NCI-H82 treated with DMSO at 0.1 percent for 48 hours (cell line): ENCODE measurements around the gene WIPF2.
"Not testable (repeated sequence)": the region's sequence is repeated elsewhere in the genome, so short reads cannot be mapped to it uniquely, and the experiment has no call there.

ENCODE experiments used
- DNase-seq: peaks from one replicate; lab custom pipeline; 2025; ENCODE audit not compliant: unreplicated experiment; lab: John Stamatoyannopoulos, UW

Gene WIPF2

DNA sequence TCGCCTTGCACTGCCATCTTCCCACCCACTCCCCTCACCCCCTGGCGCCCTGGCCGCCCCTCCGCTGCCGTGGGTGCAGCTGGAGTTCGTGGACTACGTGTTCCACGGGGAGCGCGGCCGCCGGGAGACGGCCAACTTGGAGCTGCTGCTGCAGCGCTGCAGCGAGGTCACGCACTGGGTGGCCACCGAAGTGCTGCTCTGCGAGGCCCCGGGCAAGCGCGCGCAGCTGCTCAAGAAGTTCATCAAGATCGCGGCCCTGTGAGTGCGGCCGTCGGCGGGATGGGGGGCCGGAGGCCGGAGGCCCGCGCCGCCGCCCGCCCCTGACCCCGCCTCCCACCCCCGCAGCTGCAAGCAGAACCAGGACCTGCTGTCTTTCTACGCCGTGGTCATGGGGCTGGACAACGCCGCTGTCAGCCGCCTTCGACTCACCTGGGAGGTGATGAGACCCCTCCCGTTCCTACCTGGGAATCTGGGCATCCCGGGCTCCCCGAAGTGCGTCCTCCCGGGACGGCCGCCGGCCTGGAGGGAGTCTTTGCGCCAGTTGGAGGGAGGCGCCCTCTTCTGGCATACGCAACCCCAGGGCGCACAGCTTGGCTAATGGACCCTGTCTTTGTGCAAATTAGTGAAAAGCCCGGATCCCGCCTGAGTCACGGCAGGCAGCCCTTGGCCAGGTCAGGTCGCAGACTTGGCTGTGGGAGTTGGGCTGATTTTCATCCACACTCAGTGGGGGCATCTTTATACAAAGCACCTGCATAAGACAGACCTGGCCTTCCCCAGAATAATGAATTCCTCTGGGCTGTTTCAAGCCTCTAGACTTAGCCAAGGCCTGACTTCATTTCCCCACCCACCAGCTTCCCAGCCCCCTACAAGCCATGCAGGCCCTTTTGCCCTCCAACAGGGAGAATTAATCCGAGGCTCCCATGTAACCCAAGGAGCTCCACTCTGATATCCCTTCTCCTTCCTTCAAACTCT, 27.6 kb upstream of the WIPF2 start:
- no peak for DNase-seq

DNA sequence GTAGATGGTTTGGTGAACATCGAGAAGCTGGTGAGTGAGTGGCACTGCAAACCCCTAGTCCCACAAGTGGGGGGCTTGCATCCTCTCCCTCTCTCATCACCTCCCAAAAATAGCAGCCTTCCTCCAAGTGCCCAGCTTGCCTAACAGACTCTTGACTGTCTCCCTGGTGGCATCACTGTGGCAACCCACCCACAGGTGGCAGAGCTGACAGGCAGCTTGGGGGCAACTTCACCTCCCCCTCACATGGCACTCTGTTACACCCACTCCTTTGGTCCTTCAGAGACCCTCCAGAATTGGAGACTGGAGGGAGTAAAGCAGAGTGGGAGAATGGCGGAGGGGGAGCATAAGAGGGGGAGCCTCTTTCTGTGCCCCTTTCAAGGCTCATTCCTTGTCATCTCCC, 26.1 kb upstream of the WIPF2 start:
- DNase-seq, result no peak

DNA sequence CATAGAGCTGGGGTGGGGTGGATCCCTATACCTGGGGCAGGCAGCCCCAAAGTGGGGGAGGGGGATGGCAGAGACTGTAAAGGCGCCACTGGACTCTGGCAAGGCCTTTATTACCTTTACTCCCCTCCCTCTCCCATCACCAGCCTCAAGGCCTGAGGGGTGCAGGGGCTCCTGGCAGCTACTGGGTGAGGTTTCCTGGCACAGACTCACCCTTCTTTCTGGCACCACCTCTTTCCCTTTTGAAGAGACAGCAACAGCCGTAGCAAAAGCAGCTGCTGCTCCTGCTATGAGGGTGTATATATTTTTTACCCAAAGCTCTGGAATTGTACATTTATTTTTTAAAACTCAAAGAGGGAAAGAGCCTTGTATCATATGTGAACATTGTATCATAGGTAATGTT, 24.3 kb upstream of the WIPF2 start:
- no peak for DNase-seq

DNA sequence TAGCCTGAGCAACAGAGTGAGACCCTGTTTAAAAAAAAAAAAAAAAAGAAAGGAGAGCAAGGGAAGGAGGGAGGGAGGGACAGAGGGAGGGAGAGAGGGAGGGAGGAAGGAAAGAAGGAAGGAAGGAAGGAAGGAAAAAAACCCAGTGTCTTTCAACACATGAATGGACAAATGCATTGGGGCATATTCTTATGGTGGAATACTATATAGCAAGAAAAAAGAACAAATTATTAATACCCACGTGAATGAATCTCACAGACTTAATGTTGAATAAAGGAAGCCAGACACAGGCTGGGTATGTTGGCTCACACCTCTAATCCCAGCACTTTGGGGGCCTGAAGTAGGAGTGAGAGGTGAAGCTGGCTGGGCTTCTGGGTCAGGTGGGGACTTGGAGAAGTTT, 21.6 kb upstream of the WIPF2 start:
- no peak for DNase-seq

DNA sequence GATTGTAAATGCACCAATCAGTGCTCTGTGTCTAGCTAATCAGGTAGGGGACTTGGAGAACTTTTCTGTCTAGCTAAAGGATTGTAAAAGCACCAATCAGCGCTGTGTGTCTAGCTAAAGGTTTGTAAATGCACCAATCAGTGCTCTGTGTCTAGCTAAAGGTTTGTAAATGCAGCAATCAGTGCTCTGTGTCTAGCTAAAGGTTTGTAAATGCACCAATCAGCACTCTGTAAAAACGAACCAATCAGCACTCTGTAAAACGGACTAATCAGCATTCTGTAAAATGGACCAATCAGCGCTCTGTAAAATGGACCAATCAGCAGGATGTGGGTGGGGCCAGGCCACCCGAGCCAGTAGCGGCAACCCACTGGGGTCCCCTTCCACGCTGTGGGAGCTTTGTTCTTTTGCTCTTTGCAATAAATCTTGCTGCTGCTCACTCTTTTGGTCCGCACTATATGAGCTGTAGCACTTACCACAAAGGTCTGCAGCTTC, 21.1 kb upstream of the WIPF2 start:
- not testable (repeated sequence) for DNase-seq

DNA sequence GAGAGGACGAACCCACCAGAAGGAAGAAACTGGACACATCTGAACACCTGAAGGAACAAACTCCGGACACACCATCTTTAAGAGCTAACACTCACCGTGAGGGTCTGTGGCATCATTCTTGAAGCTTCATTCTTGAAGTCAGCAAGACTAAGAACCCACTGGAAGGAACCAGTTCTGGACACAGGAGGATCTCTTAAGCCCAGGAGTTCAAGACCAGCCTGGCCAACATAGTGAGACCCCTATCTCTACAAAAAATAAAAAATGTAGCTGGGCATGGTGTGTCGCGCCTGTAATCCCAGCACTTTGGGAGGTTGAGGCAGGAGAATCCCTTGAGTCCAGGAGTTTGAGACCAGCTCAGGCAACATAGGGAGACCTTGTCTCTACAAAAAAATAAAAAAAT, 20.5 kb upstream of the WIPF2 start:
- no peak for DNase-seq

DNA sequence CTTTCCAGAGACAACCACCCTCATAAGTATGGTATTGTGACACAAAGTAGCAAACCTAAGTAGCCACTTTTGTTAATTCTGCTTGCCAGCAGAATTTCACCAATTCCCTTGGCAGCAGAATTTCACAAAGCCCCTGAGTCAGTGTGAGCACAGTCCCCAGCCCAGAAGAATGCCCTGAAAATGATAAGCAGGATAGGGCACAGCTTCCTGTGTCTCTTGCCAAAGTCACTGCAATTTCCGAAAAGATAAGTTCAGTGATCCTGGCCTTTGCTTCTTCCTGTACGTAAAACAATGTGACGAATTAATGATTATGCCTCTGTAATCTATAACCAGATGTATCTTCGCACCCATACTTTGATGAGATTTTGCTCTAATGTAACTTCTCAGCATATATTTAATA, 16.0 kb upstream of the WIPF2 start:
- DNase-seq, result no peak

DNA sequence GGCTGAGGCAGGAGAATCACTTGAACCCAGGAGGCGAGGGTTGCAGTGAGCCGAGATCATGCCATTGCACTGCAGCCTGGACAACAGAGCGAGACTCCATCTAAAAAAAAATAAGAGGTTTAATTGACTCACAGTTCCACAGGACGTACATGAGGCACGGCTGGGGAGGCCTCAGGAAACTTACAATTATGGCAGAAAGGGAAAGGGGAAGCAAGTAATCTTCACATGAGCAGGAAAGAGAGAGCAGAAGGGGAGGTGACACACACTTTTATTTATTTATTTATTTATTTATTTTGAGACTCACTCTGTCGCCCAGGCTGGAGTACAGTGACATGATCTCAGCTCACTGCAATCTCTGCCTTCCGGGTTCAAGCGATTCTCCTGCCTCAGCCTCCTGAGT, 12.9 kb upstream of the WIPF2 start:
- not testable (repeated sequence) for DNase-seq

DNA sequence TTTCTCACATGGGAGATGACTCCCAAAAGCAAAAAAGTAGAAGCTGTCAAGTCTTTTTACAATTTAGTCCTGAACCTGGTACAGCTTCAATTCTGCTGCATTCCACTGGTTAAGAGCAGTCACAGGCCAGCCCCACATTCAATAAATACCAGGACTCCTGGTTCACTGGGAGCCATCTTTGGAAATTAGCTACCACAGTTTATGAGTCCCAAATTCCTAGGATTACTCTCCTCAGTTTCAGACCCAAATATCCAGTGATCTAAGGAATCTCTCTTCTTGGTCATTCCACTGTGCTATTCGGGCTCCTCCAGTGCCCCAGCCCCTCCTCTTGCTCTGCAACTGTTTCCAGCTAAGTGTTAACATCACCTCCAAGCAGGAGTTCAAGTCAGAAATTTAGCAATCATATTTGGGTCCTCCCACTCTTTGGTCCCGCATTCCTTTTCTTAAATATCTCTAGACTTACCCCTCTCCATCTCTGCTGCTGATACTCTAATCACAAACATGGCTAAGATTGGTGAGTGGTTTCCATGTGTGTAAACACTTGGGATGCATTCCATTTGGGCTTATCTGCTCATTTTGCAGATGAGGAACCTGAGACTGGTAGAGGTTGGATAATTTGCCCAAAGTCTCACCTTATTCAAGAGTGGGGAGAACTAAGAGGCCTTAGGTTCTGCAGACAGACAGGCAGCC, 9.6 kb upstream of the WIPF2 start:
- no peak for DNase-seq

DNA sequence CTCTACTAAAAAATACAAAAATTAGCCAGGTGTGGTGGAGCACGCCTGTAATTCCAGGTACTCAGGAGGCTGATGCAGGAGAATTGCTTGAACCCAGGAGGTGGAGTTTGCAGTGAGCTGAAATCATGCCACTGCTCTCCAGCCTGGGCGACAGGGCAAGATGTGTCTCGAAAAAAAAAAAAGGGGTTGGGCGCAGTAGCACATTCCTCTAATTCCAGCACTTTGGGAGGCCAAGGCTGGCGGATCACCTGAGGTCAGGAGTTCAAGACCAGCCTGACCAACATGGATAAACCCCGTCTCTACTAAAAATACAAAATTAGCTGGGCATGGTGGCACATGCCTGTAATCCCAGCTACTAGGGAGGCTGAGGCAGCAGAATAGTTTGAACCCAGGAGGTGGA, 5.2 kb upstream of the WIPF2 start:
- DNase-seq, result not testable (repeated sequence)

DNA sequence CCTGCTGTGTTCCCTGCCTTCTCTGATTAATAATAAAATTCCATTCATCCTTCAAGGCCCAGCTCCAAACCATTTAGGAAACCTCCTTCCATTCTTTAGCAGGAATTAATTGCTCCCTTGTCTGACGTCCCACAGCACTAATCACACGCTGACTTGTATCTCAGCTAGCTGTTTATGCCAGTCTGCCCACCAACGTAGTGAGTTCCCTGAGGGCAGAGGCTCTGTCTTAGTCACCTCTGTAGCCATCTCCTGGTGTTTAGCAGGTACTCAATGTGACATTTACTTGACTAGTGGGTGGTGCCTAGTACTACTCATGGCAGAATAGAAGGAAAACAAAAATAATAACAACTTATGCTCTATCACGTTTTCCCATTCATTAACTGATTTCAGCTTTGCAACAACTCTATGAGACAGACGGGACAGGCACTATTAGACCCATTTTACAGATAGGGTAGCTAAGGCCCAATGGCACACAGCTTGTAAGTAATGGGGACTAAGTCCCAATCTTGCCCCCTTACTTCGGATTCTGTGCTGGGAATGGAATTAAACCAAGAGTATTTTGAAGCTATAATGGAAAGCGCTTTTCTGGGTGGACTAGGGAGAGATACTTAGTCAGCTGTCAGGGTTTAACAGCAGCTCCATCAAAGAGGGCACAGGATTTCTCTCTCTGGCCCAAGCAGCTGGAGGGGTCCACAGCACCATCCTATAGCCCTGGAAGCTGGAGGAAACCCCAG, 931 bp upstream of the WIPF2 start:
- no peak for DNase-seq

DNA sequence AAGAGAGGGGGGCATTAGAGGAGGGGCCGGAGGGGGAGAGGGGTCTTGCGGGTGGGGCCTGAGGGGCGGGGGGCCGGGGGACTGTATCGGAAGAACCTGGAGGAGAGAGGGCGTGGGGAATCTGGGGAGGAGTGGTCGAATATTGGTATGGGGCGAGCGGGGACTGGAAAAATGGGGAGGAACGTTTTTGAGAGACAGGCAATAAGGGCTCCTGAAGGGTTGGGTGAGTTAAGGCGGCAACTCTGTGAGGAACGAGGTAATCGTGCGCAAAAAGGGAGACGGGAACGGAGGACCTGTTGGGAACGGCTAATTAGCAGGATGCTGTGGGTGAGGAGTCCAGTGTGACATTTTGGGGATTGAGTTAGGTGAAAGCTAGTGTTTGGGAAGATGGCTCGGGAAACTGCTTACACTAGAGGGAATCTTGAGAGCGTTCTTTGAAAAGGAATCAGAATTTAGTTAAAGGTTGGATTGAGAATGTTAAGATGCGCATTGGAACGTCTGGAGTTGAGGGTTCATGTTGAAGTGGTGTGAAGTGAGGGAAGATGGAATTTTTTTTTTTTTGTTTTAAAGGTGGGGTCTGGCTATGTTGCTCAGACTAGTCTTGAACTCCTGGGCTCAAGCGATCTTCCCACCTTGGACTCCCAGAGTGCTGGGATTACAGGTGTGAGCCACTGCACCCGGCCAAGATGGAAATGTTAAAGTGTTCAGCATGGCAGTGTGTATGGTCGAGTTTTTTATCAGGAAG, 662 bp downstream of the WIPF2 start:
- DNase-seq, result peak; percentile 64

DNA sequence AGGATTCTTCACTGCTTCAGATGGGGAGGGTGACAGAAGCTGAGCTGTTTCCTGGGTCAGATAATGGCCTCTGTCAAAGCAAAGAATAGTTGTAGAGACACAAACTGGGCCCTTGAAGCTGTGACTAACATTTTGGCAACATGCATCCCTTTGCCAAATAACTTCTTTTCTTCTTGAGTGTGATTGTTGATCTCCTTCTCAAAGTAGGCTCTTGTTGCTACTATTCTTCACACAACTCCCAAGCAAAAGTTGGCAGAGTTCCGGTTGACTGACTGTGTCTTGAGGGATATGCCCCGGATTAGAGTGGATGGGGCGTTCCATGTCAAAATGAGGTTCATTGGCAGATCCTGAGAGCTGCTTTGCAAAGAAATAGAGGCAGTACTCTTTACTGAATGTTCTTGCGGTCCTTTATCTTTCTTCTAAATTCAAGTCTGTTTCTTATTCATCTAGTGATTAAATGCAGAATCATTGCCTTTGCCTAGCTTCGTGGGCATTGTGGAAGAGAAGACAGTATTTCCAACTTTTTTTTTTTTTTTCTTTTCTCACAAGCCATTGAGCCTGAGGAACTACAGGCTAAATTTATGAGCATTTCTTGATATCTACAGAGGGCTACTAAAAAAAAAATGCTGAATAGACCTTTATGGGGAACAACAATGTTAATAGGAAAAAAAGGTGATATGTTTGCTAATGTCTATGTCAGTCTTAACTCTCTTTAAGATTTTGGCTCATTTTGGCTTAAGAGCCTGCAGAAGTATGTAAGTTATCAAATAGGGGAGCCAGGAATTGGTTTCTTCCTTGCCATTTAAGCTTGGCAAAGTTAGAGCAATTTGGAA, 5.8 kb downstream of the WIPF2 start:
- no peak for DNase-seq

DNA sequence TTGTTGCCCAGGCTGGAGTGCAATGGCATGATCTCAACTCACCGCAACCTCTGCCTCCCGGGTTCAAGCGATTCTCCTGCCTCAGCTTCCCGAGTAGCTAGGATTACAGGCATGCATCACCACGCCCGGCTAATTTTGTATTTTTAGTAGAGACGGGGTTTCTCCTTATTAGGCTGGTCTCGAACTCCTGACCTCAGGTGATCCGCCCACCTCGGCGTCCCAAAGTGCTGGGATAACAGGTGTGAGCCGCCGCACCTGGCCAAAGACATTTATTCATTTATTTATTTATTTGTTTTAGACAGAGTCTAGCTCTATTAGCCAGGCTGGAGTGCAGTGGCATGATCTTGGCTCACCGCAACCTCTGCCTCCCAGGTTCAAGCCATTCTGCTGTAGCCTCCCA, 10.0 kb downstream of the WIPF2 start:
- not testable (repeated sequence) for DNase-seq

DNA sequence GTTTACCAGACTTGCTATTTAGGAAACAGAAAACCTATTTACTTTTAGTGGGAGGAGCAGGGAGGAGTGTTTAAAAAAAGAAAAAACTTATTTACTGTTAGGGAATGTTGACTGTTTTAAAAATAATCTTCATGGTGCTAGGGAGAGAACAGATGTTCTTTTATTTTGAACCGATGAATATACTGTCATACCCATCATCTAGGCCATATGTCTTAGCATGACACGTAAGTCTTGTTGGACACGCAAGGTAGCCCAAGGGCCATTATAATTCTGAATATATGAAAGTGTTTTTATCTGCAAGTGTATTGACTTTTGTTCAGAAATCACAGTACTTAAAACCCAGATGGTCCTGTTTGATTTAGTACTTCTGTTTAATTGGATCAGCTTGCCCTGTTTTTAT, 11.6 kb downstream of the WIPF2 start:
- DNase-seq, result no peak

DNA sequence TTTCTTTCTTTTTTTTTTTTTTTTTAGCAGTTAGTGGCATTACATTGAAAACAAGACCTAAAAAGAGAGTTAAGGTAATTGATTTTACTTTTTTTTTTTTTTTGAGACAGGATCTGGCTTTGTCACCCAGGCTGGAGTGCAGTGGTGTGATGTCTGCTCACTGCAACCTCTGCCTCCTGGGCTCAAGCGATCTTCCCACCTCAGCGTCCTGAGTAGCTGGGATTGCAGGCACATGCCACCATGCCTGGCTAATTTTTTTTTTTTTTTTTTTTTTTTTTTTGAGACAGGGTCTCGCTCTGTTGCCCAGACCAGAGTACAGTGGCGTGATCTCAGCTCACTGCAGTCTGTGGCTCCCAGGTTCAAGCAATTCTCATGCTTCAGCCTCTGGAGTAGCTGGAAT, 12.8 kb downstream of the WIPF2 start:
- not testable (repeated sequence) for DNase-seq

DNA sequence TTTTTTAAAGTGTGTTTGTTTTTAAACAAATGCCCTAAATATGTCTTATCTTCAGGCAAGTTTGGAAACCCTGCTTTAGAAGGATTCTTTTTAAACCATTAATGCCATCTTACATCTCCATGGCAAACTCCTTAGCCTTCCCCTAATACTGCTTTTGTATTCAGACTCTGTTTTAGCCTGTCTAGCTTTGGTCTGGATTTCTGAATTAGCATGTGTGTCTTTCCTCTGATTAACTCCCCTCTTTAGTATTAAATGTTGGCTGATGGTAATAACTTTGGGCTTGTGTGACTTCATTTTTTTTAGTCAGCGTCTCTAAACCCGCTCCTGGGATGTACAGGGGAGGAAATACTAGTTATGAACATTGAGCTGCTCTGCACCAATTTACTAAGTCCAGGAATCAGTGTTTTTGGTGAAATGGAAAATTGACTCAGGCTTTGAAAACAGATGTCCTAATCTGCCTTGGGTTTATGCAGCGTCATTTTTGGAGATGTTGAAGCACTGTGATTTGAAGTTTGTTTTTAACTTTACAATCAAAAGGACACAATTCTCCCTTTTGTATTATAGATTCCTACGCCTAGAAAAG, 22.2 kb downstream of the WIPF2 start:
- no peak for DNase-seq

DNA sequence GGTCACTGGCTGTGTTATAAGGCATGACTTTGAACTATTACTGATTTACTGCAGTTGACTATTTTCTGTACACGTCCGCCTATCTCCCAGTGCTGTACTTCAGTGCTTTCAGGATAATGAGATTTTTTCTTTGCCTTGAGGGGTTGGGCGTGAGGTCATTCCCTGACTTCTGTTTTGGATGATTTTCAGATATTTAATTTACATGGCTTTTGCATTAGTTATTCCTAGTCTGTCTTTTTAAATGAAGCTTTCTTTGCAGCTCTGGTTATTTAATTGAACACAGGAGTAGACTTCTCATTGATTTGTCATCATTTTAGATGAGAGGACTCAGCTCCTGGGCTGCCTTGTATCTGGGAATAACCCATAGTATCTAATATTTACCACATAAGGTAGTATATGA, 23.7 kb downstream of the WIPF2 start:
- no peak for DNase-seq

DNA sequence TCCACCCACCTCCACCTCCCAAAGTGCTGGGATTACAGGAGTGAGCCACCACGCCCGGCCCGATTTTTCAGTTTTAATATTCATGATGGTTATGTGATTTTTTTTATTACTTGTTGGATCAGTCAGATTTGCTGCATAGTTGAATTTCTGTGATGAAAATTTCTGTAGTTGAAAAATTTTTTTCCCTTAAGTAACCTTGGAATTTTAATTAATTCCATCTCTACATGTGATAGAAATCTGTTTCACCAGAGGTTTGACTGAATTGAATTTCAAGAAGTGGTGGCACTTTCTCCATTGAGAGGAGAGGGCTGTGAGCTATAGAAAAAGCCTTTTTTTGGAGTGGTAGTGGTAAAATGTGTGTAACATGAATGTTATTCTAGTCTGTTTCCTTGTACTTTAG, 24.7 kb downstream of the WIPF2 start:
- no peak for DNase-seq

DNA sequence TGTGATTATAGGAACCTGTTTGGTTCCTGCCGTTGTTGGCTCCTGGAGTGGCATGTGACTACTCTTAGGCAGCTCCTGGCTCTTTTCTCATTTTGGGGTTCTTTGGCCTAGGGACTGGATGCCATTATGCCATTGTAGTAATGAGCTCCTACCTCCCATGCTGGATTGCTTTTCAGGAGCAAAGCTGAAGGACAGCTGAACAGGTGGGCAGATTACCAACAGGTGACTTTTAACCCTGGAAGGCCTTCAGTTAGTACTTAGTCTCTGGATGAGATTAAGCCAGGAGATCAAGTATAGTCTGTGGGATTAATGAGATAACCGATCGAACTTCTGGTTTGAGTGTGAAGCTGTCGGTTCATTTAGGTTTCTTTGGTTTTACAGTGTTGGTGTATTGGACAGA, 25.2 kb downstream of the WIPF2 start:
- DNase-seq, result peak; percentile 88
